Activated CD4-positive, alpha-beta T cell treated with anti-CD3 and anti-CD28 coated beads for 24 hours (primary cell): ENCODE measurements around the gene LTBP4.
"Not testable (repeated sequence)": the region's sequence is repeated elsewhere in the genome, so short reads cannot be mapped to it uniquely, and the experiment has no call there.

ENCODE experiments used
- DNase-seq, 2 donors: peaks; one replicate each; pipeline ENCODE4 v3.0.0-alpha.2; 2020; ENCODE audit warnings: low read depth in 2 of 2

LTBP4 gene, protein sequence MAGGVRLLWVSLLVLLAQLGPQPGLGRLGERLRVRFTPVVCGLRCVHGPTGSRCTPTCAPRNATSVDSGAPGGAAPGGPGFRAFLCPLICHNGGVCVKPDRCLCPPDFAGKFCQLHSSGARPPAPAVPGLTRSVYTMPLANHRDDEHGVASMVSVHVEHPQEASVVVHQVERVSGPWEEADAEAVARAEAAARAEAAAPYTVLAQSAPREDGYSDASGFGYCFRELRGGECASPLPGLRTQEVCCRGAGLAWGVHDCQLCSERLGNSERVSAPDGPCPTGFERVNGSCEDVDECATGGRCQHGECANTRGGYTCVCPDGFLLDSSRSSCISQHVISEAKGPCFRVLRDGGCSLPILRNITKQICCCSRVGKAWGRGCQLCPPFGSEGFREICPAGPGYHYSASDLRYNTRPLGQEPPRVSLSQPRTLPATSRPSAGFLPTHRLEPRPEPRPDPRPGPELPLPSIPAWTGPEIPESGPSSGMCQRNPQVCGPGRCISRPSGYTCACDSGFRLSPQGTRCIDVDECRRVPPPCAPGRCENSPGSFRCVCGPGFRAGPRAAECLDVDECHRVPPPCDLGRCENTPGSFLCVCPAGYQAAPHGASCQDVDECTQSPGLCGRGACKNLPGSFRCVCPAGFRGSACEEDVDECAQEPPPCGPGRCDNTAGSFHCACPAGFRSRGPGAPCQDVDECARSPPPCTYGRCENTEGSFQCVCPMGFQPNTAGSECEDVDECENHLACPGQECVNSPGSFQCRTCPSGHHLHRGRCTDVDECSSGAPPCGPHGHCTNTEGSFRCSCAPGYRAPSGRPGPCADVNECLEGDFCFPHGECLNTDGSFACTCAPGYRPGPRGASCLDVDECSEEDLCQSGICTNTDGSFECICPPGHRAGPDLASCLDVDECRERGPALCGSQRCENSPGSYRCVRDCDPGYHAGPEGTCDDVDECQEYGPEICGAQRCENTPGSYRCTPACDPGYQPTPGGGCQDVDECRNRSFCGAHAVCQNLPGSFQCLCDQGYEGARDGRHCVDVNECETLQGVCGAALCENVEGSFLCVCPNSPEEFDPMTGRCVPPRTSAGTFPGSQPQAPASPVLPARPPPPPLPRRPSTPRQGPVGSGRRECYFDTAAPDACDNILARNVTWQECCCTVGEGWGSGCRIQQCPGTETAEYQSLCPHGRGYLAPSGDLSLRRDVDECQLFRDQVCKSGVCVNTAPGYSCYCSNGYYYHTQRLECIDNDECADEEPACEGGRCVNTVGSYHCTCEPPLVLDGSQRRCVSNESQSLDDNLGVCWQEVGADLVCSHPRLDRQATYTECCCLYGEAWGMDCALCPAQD (N-terminal part only)

DNA sequence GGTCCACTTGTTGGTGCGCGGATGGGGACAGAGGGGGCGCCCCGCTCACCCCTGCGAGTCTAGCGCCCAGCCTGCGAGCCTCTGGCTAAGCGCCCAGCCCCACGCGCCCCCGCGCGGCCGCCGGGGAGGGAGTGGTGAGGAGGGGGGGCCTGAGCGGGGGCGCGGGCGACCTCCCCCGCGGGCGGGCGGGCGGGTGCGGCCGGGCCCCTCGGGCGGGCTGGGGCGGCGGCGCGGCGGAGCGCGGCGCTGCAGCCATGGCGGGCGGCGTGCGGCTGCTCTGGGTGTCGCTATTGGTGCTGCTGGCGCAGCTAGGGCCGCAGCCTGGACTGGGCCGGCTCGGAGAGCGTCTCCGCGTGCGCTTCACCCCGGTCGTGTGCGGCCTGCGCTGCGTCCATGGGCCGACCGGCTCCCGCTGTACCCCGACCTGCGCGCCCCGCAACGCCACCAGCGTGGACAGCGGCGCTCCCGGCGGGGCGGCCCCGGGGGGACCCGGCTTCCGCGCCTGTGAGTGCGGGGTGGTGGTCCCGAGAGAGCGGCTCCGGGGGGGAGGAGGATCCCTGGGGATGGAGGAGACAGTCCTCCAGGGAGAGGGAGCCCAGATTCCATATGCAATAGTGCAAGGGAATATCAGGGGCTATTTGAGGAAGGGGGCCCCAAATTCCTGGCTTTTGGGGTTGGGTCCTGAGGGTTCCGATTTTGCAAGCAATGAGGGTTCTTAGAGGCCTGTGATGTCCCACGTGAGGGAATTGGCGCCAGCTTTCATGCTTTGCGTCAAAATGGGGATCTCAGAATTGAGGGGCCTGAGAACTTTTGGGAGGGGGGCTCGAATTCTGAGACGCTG is at the start of gene LTBP4:
LTBP4 (plus strand) TSS at position 236 of the 841 bp plus-strand sequence; CDS start at position 255, 19 bp downstream.
- no peak for DNase-seq

DNA sequence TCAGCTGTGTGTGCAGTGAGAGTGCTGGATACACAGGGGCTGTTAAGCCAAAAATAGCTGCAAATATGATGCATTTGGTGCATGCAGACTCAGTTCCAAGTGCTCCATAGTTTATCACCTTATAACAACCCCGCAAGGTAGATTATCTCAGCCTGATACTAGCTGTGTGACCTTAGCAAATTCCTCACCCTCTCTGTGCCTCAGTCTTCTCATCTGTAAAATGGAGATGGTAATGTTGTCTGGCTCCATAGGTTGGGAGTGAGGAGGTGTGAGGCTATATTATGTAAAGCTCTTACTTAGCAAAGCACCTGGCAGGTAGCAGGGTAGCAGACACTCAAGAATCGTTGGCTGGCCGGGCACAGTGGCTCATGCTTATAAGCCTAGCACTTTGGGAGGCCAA is 48.3 kb upstream of the LTBP4 start:
- DNase-seq = no peak

DNA sequence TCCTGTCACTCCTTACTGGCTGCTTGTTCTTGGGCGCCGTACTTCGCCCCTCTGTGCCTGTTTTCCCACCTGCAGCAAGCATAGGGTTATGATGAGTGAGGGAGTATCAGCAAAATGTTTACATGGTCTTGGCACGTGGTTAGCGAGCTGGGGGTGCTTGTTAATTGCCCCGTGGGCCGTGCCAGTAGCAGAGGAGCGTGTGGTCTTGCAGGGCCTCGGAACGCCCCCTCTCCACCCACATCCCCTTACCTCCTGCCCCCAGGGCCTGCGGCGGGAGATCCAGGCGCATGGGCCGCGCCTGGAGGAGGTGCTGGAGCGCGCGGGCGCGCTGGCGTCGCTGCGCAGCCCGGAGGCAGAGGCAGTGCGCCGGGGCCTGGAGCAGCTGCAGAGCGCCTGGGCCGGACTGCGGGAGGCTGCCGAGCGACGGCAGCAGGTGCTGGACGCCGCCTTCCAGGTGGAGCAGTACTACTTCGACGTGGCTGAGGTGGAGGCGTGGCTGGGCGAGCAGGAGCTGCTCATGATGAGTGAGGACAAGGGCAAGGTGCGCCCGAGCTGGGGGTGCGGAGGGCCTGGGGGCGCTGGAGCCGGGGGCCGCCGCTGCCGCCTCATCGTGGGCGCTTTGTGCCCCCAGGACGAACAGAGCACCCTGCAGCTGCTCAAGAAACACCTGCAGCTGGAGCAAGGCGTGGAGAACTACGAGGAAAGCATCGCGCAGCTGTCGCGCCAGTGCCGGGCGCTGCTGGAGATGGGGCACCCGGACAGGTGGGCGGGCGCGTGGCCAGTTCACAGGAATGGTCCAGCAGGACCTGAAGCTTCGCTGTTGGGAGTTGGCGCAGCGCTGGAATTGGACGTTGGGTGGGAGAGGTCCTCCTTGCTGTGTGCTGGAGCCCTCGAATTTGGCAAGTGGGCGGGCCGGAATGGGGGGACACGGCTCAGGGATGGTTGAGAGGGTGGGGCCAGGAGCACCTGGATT is 47.0 kb upstream of the LTBP4 start:
- no peak for DNase-seq

DNA sequence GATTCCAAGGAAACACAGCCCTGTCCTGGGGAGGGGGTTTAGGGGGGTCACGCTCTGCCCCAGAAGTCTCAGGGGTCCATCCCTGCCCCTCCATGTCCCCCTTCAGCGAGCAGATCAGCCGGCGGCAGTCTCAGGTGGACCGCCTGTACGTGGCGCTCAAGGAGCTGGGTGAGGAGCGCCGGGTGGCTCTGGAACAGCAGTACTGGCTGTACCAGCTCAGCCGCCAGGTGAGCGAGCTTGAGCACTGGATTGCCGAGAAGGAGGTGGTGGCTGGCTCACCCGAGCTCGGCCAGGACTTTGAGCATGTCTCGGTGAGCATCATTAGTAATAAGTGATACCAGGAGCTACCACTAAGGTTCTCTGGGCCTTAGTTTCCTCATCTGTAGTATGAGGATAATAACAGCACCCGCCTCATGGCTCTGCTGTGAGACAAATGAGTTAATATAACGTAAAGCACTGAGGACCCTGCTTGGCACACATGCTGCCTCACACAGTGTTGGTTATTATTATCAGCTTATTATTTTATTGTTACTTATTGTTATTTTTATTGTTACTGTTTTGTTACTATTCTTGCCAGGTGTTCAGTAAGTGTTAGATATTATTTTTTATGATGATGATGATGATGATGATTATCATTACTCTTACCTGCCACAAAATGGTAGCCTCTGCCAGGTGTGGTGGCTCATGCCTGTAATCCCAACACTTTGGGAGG is 45.0 kb upstream of the LTBP4 start:
- DNase-seq = no peak

DNA sequence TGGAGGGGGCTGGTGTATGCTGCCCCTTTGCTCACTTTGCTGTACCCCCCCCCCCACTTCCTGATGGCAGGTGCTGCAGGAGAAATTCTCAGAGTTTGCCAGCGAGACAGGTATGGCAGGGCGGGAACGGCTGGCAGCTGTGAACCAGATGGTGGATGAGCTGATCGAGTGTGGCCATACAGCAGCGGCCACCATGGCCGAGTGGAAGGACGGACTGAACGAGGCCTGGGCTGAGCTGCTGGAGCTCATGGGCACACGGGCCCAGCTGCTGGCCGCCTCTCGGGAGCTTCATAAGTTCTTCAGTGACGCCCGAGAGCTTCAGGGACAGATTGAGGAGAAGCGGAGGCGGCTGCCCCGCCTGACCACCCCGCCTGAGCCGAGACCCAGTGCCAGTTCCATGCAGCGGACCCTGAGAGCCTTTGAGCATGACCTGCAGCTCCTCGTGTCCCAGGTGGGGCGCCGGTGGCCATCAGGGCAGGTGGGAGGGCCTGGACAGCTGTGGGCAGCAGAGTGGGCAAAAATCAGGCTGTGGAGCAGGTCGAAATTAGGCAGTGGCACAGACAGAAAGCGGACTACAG is 44.1 kb upstream of the LTBP4 start:
- DNase-seq = no peak

DNA sequence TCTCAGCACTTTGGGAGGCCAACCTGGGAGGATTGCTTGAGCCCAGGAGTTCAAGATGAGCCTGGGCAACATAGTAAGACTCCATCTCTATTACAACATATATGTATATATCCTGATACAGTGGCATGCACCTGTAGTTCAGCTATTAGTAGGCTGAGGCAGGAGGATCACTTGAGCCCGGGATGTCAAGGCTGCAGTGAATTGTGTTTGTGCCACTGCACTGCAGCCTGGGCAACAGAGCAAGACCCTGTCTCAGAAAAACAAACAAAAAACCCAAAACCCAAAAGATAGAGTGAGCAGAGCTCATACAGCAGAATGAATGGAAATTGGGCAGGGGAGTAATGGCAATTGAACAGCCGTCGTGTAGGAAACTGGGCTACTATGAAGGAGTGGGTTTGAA is 41.8 kb upstream of the LTBP4 start:
- DNase-seq = no peak

DNA sequence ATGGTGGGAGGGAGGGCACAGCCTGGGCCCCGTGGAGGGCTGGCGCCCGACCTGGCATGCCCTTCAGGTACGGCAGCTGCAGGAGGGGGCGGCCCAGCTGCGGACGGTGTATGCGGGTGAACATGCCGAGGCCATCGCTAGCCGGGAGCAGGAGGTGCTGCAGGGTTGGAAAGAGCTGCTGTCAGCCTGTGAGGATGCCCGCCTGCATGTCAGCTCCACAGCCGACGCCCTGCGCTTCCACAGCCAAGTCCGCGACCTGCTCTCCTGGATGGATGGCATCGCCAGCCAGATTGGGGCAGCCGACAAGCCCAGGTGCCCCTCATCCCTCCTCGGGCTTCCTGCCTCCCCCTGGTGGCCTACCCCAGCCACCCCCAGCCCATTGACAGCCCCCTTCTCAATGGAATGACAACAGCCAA is 41.1 kb upstream of the LTBP4 start:
- no peak for DNase-seq

DNA sequence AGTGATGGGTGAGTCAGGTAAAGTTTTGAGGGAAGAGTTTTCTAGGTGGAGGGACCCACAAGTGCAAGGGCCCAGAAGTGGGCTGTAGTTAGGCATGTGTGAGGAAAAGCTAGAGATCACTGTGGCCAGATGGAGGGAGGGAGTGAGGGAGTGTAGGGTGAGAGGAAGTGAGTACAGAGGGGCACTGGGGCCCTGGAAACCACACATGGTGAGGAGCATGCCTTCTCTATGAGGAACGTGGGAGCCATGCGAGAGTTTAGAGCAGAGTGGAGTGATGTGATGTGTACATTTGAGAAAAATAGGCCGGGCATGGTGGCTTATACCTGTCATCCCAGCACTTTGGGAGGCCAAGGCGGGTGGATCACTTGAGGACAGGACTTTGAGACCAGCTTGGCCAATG is 39.2 kb upstream of the LTBP4 start:
- DNase-seq = no peak

DNA sequence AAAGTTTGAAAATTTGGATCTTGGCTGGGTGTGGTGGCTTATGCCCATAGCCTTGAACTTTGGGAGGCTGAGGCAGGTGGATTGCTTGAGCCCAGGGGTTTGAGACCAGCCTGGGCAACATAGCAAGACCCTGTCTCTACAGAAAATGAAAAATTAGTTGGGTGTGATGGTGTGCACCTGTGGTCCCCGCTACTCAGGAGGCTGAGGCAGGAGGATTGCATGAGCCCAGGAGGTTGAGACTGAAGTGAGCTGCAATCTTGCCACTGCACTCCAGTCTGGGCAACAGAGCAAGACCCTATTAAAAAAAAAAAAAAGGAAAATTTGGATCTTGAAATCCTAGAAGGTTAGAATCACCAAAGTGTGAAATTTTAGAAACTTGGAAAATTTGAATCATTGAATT is 36.6 kb upstream of the LTBP4 start:
- DNase-seq = not testable (repeated sequence)

DNA sequence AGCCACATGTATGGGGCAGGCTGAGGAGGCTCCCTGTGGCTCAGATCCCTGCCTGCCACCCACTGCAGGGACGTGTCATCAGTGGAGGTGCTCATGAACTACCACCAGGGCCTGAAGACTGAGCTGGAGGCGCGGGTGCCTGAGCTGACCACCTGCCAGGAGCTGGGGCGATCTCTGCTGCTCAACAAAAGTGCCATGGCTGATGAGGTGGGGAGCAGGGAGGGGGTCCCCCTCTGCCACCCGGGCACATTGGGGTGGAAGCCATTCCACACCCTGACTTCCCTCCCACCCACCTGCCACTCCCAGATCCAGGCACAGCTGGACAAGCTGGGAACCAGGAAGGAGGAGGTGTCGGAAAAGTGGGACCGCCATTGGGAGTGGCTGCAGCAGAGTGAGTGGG is 35.8 kb upstream of the LTBP4 start:
- no peak for DNase-seq

DNA sequence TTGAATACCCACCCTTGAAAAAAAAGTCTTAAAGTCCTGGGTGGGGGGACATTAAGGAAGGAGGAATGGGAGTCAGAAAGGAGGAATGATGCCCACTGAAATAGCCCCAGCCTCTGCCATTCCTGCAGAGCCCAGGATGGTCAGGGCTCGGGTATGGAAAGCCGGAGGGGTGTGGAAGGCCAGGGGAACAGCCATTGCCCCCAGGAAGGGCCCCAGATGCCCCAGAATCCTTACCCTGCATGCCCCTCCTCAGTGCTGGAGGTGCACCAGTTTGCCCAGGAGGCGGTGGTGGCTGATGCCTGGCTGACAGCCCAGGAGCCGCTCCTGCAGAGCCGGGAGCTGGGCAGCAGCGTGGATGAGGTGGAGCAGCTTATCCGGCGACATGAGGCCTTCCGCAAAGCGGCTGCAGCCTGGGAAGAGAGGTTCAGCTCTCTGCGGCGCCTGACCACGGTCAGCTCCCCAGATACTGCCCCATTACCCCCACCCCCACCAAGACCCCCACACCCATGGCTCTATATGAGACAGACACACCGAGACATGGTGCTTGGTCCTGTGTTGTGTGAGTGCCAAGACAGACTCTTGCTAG is 35.2 kb upstream of the LTBP4 start:
- no peak for DNase-seq

DNA sequence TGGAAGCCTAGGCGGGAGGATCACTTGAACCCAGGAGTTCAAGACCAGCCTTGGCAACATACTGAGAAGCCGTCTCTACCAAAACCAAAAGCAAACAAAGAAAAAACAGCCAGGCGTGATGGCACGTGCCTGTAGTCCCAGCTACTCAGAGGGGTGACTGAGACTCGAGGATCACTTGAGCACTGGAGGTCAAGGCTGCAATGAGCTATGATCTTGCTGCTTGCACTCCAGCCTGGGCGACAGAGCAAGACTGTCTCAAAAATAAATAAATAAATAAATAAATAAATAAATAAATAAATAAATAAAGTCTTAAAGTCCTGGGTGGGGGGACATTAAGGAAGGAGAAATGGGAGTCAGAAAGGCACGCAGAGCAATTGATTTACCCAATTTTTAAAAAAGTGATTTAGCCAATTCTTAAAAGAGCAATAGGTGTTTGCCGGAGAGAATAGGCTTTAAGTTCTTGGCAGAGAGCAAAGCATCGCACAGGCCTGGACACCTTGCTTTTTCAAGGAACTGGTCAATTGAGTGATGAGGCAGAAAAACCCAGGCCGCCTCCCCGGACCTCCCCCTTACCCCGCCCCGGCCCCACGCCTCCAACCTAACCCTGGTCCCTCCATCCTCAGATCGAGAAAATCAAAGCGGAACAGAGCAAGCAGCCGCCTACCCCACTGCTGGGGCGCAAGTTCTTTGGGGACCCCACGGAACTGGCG is 34.0 kb upstream of the LTBP4 start:
- no peak for DNase-seq

DNA sequence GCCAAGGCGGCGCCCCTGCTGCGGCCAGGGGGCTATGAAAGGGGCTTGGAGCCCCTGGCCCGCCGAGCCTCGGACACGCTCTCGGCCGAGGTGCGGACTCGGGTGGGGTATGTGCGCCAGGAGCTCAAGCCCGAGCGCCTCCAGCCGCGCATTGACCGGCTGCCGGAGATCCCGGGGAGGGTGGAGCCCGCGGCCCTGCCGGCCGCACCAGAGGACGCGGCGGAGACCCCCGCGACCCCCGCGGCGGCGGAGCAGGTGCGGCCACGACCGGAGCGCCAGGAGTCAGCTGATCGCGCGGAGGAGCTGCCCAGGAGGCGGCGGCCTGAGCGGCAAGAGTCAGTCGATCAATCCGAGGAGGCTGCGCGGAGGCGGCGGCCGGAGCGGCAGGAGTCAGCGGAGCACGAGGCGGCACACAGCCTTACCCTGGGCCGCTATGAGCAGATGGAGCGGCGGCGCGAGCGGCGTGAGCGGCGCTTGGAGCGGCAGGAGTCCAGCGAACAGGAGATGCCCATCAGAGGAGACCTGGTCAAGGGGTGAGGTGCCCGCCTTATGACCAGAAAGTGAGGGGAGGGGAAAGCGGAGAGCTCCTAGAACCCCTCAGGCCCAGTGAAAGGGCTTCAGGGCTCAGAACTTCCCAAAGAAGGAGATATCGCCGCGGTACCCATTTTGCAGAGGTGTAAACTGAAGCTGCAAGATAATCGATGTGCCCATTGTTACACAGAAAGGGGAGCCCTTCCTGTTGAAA is 33.2 kb upstream of the LTBP4 start:
- no peak for DNase-seq

DNA sequence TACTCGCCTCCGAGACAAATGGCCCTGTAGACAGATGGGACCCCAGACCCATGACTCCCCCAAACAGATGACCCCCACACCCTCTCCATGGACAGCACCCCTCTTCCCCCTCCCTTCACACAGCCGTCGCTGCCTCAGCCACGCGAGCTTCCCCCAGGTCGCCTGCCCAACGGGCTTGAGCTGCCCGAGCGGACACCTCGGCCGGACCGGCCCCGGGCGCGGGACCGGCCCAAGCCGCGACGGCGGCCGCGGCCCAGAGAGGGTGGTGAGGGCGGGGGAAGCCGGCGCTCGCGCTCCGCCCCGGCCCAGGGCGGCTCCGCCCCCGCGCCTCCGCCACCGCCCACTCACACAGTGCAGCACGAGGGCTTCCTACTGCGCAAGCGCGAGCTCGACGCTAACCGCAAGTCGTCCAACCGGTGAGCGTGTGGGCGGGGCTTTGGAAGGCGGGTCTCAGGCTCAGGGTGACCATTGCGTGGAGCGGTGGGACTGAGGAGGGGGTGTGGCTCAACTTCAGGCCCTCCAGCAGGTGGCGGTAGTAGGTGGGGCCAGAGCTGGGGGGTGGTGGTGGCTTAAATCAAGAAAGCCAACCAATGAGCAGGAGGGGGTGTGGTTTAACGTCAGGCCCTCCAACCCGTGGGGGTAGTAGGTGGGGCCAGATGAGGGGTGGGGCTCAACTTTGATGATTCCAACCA is 30.7 kb upstream of the LTBP4 start:
- peak; percentile 86 to 97 for DNase-seq

DNA sequence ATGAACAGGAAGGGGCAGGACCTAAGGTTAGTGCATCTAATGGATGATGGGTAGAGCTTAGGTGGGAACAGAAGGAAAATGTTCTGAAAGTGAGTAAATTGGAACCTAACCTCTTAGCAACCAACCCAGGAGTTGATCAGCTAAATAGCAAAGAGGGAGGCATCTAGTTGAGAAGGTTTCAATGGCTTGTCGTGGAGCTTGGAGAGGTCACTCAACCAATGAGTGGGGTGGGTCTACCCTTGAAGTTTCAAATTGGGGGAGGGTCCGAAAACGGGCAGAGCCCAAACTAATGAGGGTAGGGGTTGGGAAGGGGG is 30.2 kb upstream of the LTBP4 start:
- no peak for DNase-seq

DNA sequence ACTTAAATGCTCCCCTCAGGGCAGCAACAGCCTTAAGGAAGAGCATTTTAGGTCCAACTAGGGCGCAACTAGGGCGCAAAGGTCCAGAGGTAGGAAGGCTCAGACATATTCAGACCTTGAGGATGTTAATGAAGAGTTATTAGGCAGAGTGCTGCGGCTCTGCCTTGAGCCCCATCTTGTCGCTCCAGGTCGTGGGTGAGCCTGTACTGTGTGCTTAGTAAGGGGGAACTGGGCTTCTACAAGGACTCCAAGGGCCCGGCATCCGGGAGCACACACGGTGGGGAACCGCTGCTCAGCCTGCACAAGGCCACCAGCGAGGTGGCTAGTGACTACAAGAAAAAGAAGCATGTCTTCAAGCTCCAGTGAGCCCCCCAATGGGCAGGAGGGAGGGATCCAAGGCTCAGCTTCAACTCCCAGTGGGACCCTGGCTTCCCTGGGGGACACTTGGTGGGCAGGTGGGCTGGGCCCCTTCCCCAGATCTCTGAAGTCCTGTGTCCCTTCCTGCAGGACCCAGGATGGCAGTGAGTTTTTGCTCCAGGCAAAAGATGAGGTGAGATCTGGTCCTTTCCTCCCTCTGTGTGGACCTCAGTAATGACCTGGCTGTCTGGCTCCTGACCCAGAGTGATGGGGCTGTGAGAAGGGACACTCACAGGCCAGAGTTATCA is 29.2 kb upstream of the LTBP4 start:
- DNase-seq = no peak
